HEK293 (cell line): ENCODE data around the gene RAB7B.

Experiments
- CTCF ChIA-PET: fragments of 350-600 bp; formaldehyde crosslinking; extraction: SDS; loops from one replicate; lab custom pipeline; 2021; ENCODE audit warnings: antibody characterized with exemption; lab: Yijun Ruan, JAX
- POLR2A ChIA-PET: fragments of 300-600 bp; formaldehyde crosslinking; extraction: SDS; loops from one replicate; lab custom pipeline; 2020; ENCODE audit warnings: antibody characterized with exemption, inconsistent platforms; lab: Yijun Ruan, JAX
- H3K27ac ChIP-seq: fragments of 200-500 bp; sonication (Bioruptor generic); 2 replicates; pipeline ENCODE4 v1.5.1; 2014; ENCODE audit warnings: low read depth, low read length, control low read depth, inconsistent platforms; ENCODE audit errors: extremely low read depth
- H3K36me3 ChIP-seq, 2 experiments: fragments of 200-500 bp in 1 of 2; sonication (Bioruptor generic) in 1 of 2; 1 replicate in 1 of 2; 2 replicates in 1 of 2; pipeline ENCODE4 v1.5.1; 2014 to 2017; ENCODE audit warnings: inconsistent platforms in 2 of 2, low read length in 2 of 2; ENCODE audit not compliant: control insufficient read depth in 2 of 2, insufficient read depth in 1 of 2
- H3K4me1 ChIP-seq: fragments of 200-500 bp; sonication (Bioruptor generic); 2 replicates; pipeline ENCODE4 v1.5.1; 2014; ENCODE audit warnings: mild to moderate bottlenecking, low read length, inconsistent platforms; ENCODE audit not compliant: control insufficient read depth, insufficient read depth
- H3K4me3 ChIP-seq: 2 replicates; pipeline ENCODE4 v1.5.1; 2011; ENCODE audit warnings: low read depth, mild to moderate bottlenecking, control low read depth, low read length, moderate library complexity
- H3K9me3 ChIP-seq: fragments of 200-500 bp; sonication (Bioruptor generic); 2 replicates; pipeline ENCODE4 v1.5.1; 2014; ENCODE audit warnings: low read depth, low read length, inconsistent platforms; ENCODE audit not compliant: control insufficient read depth, insufficient read depth
- BCL11A ChIP-seq: fragments of 450-650 bp; formaldehyde crosslinking; IDR thresholded peaks from 2 replicates; pipeline ENCODE4 v1.5.1; 2016; ENCODE audit warnings: low read depth, missing biosample characterization, missing genetic modification characterization
- GLI2 ChIP-seq: fragments of 450-650 bp; formaldehyde crosslinking; IDR thresholded peaks from 2 replicates; pipeline ENCODE4; 2017; ENCODE audit warnings: missing biosample characterization, missing genetic modification characterization, low read depth, borderline replicate concordance
- RBAK ChIP-seq: fragments of 450-650 bp; formaldehyde crosslinking; IDR thresholded peaks from 2 replicates; pipeline ENCODE4 v1.5.1; 2016; ENCODE audit warnings: missing biosample characterization, missing genetic modification characterization
- REPIN1 ChIP-seq: fragments of 450-650 bp; formaldehyde crosslinking; IDR thresholded peaks from 2 replicates; pipeline ENCODE4 v1.5.1; 2017; ENCODE audit warnings: missing biosample characterization, missing genetic modification characterization, low read depth
- SP7 ChIP-seq: fragments of 450-650 bp; formaldehyde crosslinking; IDR thresholded peaks from 2 replicates; pipeline ENCODE4 v1.5.1; 2016; ENCODE audit warnings: missing biosample characterization, missing genetic modification characterization
- ZNF112 ChIP-seq: fragments of 450-650 bp; formaldehyde crosslinking; IDR thresholded peaks from 2 replicates; pipeline ENCODE4 v1.5.0; 2017; ENCODE audit warnings: missing biosample characterization, missing genetic modification characterization
- ZNF155 ChIP-seq: fragments of 450-650 bp; formaldehyde crosslinking; IDR thresholded peaks from 2 replicates; pipeline ENCODE4 v1.5.1; 2016; ENCODE audit warnings: missing biosample characterization, missing genetic modification characterization
- ZNF211 ChIP-seq: fragments of 450-650 bp; formaldehyde crosslinking; IDR thresholded peaks from 2 replicates; pipeline ENCODE4 v1.5.1; 2016; ENCODE audit warnings: low read depth, missing biosample characterization, missing genetic modification characterization
- ZNF24 ChIP-seq: fragments of 450-650 bp; formaldehyde crosslinking; IDR thresholded peaks from 2 replicates; pipeline ENCODE4 v1.5.1; 2016; ENCODE audit warnings: missing biosample characterization, missing genetic modification characterization
- ZNF266 ChIP-seq: fragments of 450-650 bp; formaldehyde crosslinking; IDR thresholded peaks from 2 replicates; pipeline ENCODE4 v1.5.1; 2016; ENCODE audit warnings: missing biosample characterization, missing genetic modification characterization, low read depth
- ZNF677 ChIP-seq: fragments of 450-650 bp; IDR thresholded peaks from 2 replicates; pipeline ENCODE4 v1.5.0; 2018; ENCODE audit warnings: missing biosample characterization, mild to moderate bottlenecking, missing genetic modification characterization, moderate library complexity
- ZSCAN23 ChIP-seq: fragments of 450-650 bp; formaldehyde crosslinking; IDR thresholded peaks from 2 replicates; pipeline ENCODE4 v1.5.1; 2016; ENCODE audit warnings: missing biosample characterization, missing genetic modification characterization
- TF ChIP-seq, protein P1 (sequence below): fragments of 450-650 bp; formaldehyde crosslinking; IDR thresholded peaks from 2 replicates; pipeline ENCODE4 v1.5.1; 2017; ENCODE audit warnings: missing biosample characterization, missing genetic modification characterization
- TF ChIP-seq, protein P2 (sequence below): fragments of 450-650 bp; formaldehyde crosslinking; IDR thresholded peaks from 2 replicates; pipeline ENCODE4 v1.5.1; 2016; ENCODE audit warnings: missing biosample characterization, missing genetic modification characterization
- TF ChIP-seq, protein P3 (sequence below): fragments of 450-650 bp; formaldehyde crosslinking; IDR thresholded peaks from 2 replicates; pipeline ENCODE4 v1.5.1; 2016; ENCODE audit warnings: missing biosample characterization, missing genetic modification characterization, low read depth

RAB7B gene

DNA sequence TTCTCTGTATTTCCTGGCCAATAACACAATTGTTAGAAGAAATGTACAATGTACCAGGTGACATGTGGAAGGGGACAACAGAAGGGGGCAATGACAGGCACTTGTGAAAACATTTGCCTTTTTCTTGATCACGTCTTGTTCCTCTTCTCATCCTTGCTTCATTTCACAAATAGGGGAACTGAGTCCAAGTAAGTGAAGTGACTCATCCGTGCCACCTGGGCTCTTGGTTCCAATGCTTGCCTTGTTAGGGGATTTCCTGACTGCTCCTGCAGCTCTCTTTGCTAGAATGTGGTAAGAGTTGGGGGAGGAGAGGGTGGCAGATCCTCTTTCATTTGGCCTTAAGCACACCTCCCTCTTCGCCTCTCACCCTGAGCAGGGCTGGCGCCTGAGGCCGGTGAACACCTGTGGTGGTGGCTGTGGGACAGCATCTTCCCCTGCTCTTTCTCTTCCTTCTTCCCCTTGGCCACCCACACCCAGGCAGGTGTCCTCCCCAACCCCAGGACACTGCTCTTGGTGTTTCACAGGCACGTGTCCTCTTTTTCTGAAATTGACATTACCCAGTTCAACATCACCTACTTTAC lies 47.5 kb upstream of the RAB7B start:
- TF ChIP-seq, protein P1, sequence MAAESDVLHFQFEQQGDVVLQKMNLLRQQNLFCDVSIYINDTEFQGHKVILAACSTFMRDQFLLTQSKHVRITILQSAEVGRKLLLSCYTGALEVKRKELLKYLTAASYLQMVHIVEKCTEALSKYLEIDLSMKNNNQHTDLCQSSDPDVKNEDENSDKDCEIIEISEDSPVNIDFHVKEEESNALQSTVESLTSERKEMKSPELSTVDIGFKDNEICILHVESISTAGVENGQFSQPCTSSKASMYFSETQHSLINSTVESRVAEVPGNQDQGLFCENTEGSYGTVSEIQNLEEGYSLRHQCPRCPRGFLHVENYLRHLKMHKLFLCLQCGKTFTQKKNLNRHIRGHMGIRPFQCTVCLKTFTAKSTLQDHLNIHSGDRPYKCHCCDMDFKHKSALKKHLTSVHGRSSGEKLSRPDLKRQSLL (tag by site-specific recombination), result no peak
- no peak for TF ChIP-seq SP7
- no peak for TF ChIP-seq ZNF155
- no peak for TF ChIP-seq GLI2 (tag by site-specific recombination)
- TF ChIP-seq ZNF112 (tag by site-specific recombination), result no peak
- TF ChIP-seq RBAK (tag by site-specific recombination), result no peak
- TF ChIP-seq, protein P2, sequence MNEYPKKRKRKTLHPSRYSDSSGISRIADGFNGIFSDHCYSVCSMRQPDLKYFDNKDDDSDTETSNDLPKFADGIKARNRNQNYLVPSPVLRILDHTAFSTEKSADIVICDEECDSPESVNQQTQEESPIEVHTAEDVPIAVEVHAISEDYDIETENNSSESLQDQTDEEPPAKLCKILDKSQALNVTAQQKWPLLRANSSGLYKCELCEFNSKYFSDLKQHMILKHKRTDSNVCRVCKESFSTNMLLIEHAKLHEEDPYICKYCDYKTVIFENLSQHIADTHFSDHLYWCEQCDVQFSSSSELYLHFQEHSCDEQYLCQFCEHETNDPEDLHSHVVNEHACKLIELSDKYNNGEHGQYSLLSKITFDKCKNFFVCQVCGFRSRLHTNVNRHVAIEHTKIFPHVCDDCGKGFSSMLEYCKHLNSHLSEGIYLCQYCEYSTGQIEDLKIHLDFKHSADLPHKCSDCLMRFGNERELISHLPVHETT (tag by site-specific recombination), result no peak
- TF ChIP-seq, all 188 proteins: peak for 0
- no peaks in the 10 kb centered on the region for H3K36me3 ChIP-seq
- POLR2A ChIA-PET, result no interaction called here
- H3K27ac ChIP-seq, result no peak overlapping the region
- no peaks in the 10 kb centered on the region for H3K4me1 ChIP-seq
- H3K4me3 ChIP-seq, result no peak overlapping the region
- CTCF ChIA-PET, result interaction anchor here (1.1 kb wide), 1 partner anchor 21 kb away, joined by 3 read pairs; no protein-coding TSS in a partner anchor
- no peaks in the 10 kb centered on the region for H3K9me3 ChIP-seq

DNA sequence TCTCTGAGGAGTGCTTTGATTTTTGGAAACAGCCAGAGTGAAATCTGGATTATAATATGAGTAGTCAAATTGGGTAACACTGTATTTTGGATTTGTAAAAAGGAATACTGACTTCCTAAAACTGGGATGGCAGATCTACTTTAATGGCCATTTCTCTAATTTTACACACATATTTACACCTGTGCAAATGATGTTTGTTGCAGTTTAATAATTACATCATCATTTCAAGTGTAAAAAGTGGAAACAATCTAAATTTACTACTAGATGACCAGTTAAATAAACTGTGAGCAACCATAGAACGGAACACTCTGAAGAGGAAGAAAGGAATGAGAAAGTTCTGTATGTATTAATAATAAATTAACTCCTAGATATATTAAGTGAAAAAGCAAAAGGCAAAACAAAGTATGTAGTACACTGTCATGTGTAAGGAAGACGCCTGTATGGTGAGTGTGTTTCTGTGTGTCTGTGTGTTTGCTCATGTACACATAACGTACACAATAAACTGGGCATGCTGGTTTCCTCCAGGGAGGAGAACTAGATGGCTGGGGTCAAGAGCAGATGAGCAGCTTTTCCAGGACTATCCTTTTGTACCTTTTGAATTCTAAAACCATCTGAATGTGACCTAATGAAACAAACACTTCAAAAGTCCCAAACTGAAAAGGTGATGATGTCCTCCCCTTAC lies 46.9 kb upstream of the RAB7B start:
- TF ChIP-seq ZNF677 (tag by site-specific recombination), result no peak
- TF ChIP-seq, protein P3, sequence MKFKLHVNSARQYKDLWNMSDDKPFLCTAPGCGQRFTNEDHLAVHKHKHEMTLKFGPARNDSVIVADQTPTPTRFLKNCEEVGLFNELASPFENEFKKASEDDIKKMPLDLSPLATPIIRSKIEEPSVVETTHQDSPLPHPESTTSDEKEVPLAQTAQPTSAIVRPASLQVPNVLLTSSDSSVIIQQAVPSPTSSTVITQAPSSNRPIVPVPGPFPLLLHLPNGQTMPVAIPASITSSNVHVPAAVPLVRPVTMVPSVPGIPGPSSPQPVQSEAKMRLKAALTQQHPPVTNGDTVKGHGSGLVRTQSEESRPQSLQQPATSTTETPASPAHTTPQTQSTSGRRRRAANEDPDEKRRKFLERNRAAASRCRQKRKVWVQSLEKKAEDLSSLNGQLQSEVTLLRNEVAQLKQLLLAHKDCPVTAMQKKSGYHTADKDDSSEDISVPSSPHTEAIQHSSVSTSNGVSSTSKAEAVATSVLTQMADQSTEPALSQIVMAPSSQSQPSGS, result peak; percentile 54; the same call in 1 of the 2 replicates
- TF ChIP-seq, all 188 proteins: peak for 1
- H3K4me1 ChIP-seq, result no peaks in the 10 kb centered on the region
- ChIA-PET POLR2A (no interaction called here), CTCF (no interaction called here)
- H3K27ac ChIP-seq, result no peak overlapping the region
- H3K9me3 ChIP-seq, result no peaks in the 10 kb centered on the region
- H3K36me3 ChIP-seq, result no peaks in the 10 kb centered on the region
- H3K4me3 ChIP-seq, result no peak overlapping the region

DNA sequence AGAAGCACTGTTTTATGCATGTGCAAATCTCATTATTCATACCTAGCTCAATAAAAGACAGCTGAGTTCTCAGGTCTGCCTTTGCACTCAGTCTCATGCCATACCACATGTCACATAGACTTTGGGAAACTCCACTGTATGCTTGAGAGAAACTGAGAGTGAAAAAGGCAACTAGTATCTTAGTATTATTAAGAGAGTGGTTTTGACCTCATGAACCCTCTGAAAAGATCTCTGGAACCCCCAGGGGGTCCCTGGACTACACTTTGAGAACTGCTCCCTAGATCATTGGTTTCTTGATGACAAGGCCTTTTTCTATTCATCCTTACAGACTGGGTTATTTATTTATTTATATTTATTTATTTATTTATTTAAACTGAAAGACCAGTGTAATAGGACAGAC lies 46.1 kb upstream of the RAB7B start:
- TF ChIP-seq ZSCAN23 (tag by site-specific recombination) (no peak), ZNF24 (tag by site-specific recombination) (no peak), BCL11A (no peak), REPIN1 (tag by site-specific recombination) (no peak), ZNF211 (tag by site-specific recombination) (no peak), ZNF266 (no peak)
- Histone ChIP-seq H3K4me3 (no peak overlapping the region), H3K9me3 (no peaks in the 10 kb centered on the region), H3K27ac (no peak overlapping the region), H3K4me1 (no peaks in the 10 kb centered on the region), H3K36me3 (no peaks in the 10 kb centered on the region)
- ChIA-PET CTCF (no interaction called here), POLR2A (no interaction called here)
